HK-2 (cell line): ENCODE measurements around the gene ARHGEF11.
A peak's percentile ranks its signal among the peaks of the same experiment; 100 is the strongest.

Experiments
- DNase-seq: peaks from one replicate; pipeline ENCODE4 v3.0.0-alpha.2; 2018; ENCODE audit not compliant: unreplicated experiment

ARHGEF11 gene

DNA sequence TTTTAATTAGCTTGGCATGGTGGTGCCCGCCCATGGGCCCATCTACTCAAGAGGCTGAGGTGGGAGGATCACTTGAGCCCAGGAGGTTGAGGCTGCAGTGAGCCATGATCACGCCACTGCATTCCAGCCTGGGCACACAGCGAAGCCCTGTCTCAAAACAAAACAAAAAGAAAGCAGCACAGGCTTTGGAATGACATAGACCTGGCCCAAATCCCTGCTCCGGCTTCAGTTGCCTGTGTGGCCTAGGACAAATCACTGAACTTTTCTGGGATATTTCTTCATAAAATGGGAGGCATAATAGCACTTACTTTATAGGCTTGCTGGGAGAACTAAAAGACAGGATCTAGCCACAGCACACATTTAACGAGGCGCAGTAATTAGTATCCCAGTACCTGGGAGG, 149.6 kb downstream of the ARHGEF11 start:
- no peak for DNase-seq

DNA sequence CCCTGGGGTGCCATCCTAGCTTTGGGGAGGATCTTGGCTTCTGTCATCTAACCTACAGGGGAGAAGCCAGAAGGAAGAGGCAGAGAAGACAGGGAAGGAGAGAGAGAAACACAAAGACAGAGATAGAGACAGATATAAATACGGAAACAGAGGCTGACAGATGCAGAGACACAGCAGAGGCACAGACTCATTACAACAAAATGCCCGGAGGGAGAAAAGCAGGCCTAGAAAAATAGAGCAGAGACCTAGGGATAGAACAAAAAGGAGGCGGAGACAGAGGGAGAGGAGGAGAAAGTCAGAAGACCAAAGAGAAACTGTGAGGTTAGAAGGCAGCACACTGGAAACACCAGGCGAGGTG, 150.1 kb downstream of the ARHGEF11 start:
- DNase-seq = no peak

- no peak for DNase-seq
Measured at GRCh38 chr1:156894711-156895454, 150.7 kb downstream of the ARHGEF11 start.

DNA sequence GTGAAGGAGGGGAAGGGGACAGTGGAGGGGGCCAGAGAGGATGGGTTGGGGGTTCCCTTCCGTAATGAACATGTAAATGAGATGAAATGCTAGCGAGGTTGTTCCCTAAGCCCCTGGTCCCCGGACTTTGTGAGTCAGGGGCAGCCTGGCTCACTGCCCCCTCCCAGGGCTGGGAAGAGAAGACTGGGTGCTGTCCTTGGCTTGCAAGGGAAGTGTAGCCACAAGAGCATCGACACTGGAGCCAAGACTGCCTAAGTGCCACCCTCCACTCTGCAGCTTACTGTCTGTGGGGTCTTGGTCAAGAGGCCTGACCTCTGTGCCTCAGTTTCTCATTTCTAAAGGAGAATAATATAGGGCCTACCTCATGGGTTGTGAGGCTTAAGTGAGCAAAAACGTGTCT, 151.5 kb downstream of the ARHGEF11 start:
- DNase-seq = no peak

DNA sequence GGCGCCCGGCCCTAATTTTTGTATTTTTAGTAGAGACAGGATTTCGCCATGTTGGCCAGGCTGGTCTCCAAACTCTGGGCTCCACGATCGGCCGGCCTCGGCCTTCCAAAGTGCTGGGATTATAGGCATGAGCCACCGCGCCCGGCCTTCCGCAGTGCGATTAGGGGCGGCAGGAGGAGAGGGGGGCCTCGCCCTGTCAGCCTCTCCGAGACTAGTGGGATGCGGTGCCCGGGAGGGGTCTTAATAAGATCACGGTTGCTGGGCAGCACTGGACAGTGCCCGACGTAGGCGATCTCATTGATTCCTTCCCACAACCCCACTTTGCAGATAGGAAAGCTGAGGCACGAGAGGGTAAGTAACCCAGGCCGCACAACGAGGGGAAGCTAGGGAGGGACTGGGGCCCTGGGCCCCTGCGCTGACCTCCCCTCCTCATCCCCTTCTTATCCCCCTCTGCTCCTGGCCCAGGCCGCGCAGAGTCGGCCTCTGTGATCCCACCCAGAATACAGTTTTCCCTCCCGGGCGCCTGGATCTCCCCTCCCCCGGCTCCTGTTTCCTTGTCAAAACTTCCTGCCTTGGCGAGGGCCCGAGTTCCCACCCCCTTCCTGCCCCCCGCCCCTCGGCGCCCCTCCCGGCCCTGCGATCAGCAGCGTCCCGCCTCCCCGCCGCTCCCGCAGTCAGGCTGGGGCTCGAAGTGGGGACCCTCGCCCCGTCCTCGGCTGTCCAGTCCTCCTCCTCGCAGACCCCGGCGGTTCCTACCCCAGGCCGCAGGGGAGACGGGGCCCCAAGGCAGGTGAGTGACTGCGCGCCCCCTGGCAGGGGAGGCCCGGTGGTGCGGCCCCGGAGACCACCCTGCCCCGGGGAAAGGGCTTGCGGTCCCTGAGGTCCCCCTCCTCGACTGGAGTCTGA, 152.2 kb downstream of the ARHGEF11 start, which contains the start of gene PEAR1:
Gene PEAR1 (plus strand): TSS at position 671 of the 906 bp plus-strand sequence. CDS start 10,209 bp downstream, outside the sequence.
- no peak for DNase-seq

GRCh38 chr1:156892190-156893047, 153.1 kb downstream of the ARHGEF11 start:
- DNase-seq = peak; percentile 90

DNA sequence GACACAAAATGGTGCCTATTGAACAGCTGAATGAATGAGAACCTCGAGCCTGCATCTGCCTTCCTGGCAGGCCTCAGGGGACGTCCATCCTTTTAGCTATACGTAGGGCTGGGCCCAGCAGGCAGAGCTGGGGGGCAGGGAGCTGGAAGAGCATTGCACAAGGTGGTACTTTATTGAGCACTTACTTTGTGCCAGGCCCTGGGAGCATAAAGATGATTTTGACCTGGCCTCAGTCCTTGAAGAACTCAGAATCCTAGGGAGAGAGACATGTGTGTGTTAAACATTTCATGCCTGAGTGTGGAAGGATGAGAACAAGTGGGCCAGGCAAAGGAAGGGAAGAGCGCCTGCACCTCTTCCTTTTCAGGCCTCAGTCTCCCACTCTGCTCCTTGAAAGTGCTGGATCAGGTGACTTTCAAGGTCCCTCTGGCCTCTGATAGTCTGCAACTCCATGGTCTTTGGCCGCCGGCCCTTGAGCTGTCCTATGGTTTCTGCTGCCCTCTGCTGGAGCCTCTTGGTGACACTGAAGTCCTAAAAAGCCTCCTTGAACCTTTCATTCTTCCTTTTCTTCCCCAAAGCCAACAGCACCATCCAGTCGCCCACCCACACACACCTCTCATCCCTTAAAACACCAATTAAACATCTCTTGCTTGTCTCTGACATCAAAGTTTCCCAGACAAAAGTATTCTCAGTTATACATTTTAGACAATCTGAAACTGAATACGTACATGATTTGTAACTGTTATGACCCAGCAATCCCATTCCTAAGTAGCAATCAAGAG, 155.6 kb downstream of the ARHGEF11 start:
- DNase-seq = peak; percentile 75

DNA sequence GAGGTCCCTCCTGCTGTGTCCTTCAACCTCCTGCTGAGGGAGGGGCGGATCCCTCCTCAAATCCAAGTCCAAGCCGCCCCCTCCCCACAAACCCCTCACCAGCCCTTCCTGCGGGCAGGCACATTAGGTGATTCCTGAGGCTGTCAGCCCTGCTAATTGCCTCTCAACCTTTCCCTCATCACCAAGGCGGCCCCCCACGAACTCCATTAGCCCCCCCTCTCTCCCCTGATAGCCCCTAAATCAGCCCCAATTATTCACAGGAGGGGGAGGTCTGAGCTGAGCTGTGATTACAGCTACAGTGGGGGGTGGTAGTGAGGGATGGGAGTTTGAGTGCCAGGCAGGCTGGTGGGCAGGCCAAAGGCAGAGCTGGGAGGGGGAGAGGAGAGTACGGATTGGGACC, 157.8 kb downstream of the ARHGEF11 start:
- no peak for DNase-seq

DNA sequence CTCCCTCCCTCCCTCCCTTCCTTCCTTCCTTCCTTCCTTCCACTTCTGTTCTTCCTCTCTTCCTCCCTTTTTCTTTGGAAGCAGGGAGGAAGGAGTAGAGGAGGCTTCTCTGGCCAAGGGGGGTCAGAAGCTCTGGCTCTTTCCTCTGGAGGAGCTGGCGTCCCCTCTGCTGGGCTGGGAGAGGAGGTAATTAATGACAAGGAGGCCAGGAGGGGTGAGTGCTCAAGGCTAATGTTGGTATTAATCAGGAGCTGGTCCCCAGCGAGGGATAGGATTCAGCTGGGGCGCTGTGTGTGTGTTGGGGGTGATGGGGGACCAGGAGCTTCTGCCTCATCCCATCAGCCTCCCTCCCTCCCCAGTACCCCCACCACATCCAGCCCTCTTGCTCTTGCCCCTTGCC, 158.2 kb downstream of the ARHGEF11 start:
- no peak for DNase-seq

- no peak for DNase-seq
Measured at GRCh38 chr1:156886583-156887281, 158.8 kb downstream of the ARHGEF11 start.

GRCh38 chr1:156885880-156886355, 159.6 kb downstream of the ARHGEF11 start:
- no peak for DNase-seq

DNA sequence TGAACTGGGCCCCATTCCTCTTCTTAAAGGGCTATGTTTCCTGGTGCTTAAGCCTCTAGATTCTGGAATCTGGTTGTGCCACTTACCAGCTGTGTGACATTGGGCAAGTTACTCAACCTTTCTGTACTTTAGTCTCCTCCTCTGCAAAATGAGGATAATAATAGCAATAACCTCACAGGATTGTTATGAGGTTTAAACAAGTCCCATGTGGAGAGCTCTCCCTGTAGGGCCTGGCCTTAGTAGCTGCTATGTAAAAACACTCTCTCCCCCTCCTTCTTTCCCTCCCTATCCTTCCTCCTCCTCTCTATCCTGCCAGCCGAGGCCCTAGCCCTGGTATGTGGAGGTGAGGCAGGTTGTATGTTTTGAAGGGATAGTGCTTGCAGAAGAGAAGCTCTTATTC, 160.2 kb downstream of the ARHGEF11 start:
- no peak for DNase-seq
